Measurements from ENCODE around the gene SHB. TPM values are rescaled to one million over a fixed set of nuclear protein-coding genes. Genes with fewer than 3 reads are reported as not detected.

Gene SHB
- total RNA-seq, 2 donors from 2014 or later = 1.0 to 1.6 TPM

DNA sequence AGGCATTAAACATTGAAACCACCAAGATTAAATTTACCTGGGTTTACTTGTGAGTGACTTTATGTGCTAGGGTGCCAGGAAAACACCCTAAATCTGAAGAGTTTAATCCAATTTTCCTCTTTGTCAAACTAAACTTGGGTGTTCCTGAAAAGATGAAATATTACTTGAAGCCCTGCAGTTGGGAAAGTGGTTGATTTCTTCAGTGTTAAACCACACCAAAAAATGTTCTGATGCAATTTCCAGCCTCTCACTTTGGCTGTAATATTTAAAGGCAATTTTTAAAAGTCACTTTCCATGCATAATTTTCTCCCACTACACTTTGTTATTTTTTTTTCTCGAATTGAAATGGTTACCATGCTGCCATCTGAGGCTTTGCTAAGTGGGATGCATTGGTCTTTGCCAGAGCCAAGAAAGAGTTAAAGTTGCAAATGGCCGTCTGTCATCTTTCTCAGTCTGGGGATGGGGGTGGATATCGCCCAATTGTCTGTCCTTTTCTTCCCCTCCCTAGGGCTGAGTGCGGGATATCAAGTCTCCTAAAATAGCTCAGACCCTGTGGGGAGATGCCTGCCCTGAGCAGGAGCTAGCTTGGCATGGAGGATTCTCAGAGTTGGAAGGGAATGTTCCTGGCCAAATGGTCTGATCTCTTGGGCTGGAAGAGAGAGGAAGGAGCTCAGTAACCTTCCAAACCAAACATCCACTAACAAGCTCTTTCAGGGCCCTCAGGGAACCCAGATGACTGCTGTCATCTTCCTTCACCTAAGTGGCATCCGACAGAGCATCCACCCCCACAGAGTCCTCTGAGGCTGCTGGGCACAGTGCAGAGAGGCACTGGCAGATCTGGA, 13.6 kb upstream of the SHB start:
- no peaks in the 10 kb centered on the region for H3K9me3 Mint-ChIP-seq
- no peaks in the 10 kb centered on the region for H3K4me1 Mint-ChIP-seq (ENCODE audit: low read depth)
- no peak for DNase-seq
- H3K36me3 Mint-ChIP-seq (ENCODE audit: insufficient read depth in 2 of 2) = no peaks in the 10 kb centered on the region
- H3K27me3 Mint-ChIP-seq (ENCODE audit: low read depth) = peaks cover 18% of the 10 kb centered on the region
- no peak overlapping the region for H3K27ac Mint-ChIP-seq
- ATAC-seq (replicated peaks in 1 of 2) = no peak
- no peak overlapping the region for H3K4me3 Mint-ChIP-seq

DNA sequence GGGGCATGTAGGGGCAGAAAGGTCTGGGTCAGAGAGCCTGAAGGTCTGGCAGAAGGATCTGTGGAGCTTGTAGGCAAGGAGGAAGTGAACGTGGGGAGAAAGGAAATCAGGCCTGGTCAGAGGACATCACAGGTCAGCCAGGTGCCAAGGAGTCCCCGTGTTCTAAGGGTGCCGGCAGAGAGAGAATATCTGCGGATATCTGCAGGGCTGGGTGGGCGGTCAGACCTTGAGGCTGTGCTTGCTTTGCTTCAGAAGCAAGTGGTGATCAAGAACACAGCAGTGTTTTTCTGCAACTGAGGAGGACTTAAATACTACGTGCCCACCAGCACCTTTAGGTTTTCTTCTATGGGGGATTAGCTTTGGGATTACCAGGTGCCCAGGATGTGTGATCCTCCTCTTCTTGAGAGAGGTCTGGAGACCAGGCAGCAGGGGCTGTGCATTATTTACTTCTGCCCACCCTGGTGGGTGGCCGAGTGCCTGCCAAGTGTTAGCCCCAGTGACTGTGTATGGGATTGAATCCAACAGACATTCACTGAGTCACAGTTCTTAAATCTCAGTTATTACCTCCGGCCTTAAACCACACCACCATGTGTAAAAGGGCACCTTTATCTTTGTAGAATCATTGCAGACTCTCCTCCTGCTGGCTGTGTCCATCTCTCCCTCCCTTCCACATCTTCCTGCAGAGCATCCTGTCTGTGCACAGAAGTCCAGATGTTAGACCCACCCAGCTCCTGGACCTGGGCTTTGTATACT, 12.5 kb upstream of the SHB start:
- no peak overlapping the region for H3K4me3 Mint-ChIP-seq
- no peak for DNase-seq
- H3K36me3 Mint-ChIP-seq (ENCODE audit: insufficient read depth in 2 of 2) = no peaks in the 10 kb centered on the region
- H3K9me3 Mint-ChIP-seq = no peaks in the 10 kb centered on the region
- no peak for ATAC-seq (replicated peaks in 1 of 2)
- H3K27me3 Mint-ChIP-seq (ENCODE audit: low read depth) = peaks cover 29% of the 10 kb centered on the region
- H3K27ac Mint-ChIP-seq = no peak overlapping the region
- H3K4me1 Mint-ChIP-seq (ENCODE audit: low read depth) = no peaks in the 10 kb centered on the region

DNA sequence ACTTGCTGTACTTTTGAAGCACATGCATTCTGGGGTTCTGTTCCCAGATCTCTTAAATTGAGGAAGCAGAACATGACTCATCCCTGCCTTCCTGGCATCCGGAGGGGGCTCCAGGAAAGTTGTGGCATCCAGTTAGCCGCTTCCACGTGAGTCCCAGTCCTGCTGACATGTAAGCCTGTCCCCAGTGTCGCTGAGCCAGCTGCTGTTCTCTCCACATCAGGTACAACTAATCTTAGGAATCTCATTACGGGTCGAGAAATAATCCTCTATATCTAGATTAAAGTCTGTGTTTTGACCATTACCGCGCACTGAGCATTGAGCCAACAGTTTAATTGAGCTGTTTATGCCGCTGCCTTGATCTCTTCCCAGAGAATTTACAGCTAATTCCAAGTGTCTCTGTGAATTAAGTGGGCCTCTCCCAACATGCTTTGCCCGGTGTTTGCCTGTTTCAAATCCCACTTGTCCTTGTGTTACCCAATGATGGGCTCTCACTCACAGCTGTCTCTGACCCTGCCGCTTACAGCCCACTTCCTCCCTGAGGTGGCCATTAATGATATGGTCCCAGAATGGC, 10.5 kb upstream of the SHB start:
- Mint-ChIP-seq H3K27me3 (ENCODE audit: low read depth) (peaks cover 32% of the 10 kb centered on the region), H3K27ac (no peak overlapping the region)

DNA sequence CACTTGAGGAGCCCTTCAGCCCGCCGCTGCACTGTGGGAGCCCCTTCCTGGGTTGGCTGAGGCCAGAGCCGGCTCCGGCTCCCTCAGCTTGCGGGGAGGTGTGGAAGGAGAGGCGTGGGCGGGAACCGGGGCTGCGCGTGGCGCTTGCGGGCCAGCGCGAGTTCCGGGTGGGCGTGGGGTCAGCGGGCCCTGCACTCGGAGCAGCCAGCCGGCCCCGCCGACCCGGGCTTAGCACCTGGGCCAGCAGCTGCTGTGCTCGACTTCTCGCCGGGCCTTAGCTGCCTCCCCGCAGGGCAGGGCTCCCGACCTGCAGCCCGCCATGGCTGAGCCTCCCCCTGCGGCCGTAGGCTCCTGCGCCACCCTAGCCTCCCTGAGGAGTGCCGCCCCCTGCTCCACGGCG, 6.2 kb upstream of the SHB start:
- H3K9me3 Mint-ChIP-seq = peaks cover 0 to 2% of the 10 kb centered on the region in 2 donors
- H3K27ac Mint-ChIP-seq = no peak overlapping the region
- H3K4me3 Mint-ChIP-seq = no peak overlapping the region
- ATAC-seq (replicated peaks in 1 of 2) (no peak), DNase-seq (no peak)
- H3K36me3 Mint-ChIP-seq (ENCODE audit: insufficient read depth in 2 of 2) = no peaks in the 10 kb centered on the region
- peaks cover 32% of the 10 kb centered on the region for H3K27me3 Mint-ChIP-seq (ENCODE audit: low read depth)
- no peaks in the 10 kb centered on the region for H3K4me1 Mint-ChIP-seq (ENCODE audit: low read depth)

More for the DNA sequence above, 10.5 kb upstream of the SHB start:
- Mint-ChIP-seq H3K36me3 (ENCODE audit: insufficient read depth in 2 of 2) (no peaks in the 10 kb centered on the region), H3K4me3 (no peak overlapping the region), H3K4me1 (ENCODE audit: low read depth) (no peaks in the 10 kb centered on the region), H3K9me3 (peaks cover 0 to 2% of the 10 kb centered on the region in 2 donors)
- ATAC-seq (replicated peaks in 1 of 2) = no peak
- DNase-seq = no peak

DNA sequence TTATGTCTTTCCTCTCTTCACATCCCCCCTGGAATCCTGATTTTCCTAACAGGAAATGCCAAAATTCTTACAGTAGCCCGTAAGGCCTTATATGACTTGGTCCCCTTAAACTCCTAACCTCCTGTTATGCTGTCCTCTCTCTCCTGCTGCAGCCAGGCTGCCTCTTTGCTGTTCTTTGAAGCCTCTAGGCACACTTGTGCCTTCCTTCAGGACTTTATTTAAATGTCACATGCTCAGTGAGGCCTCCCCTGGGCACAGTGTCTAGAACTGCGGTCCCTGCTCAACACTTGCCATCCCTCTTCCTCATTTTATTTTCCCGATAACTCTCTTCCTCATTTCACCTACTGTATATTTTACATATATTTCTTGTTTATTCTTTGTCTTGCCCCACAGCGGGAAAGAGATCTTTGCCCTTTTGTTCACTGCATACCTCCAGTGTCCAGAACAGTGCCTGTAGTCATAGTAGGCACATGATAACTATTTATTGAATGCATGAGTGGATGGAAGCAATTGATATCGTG, 5.5 kb upstream of the SHB start:
- H3K36me3 Mint-ChIP-seq (ENCODE audit: insufficient read depth in 2 of 2) = no peaks in the 10 kb centered on the region

DNA sequence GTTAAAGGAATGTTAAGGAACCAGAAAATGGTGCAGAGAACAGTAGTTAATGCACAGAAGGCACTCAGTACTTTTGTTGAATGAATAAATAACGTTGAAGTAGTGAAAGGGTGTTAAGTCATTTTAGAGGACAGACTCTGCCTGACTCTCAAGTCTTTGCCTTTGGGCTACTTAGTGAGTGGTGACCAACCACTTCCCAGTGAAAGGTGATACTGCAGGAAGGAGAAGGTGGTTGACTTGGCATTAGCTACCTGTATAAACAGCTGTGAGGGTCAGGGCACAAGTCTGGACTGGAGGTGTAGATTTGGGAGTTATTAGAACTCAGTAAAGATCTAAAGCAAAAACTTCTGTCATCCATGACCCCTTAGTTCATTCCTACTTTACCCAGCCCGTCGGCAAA, 4.9 kb upstream of the SHB start:
- no peaks in the 10 kb centered on the region for H3K4me1 Mint-ChIP-seq (ENCODE audit: low read depth)
- DNase-seq (no peak), ATAC-seq (replicated peaks in 1 of 2) (no peak)
- H3K27ac Mint-ChIP-seq = no peak overlapping the region
- H3K9me3 Mint-ChIP-seq = peaks cover 0 to 2% of the 10 kb centered on the region in 2 donors
- no peak overlapping the region for H3K4me3 Mint-ChIP-seq
- peaks cover 20% of the 10 kb centered on the region for H3K27me3 Mint-ChIP-seq (ENCODE audit: low read depth)
- H3K36me3 Mint-ChIP-seq (ENCODE audit: insufficient read depth in 2 of 2) = no peaks in the 10 kb centered on the region

More for the DNA sequence above, 5.5 kb upstream of the SHB start:
- H3K4me1 Mint-ChIP-seq (ENCODE audit: low read depth) = no peaks in the 10 kb centered on the region
- peaks cover 26% of the 10 kb centered on the region for H3K27me3 Mint-ChIP-seq (ENCODE audit: low read depth)
- DNase-seq = no peak
- no peak for ATAC-seq (replicated peaks in 1 of 2)
- peaks cover 0 to 2% of the 10 kb centered on the region in 2 donors for H3K9me3 Mint-ChIP-seq
- H3K4me3 Mint-ChIP-seq = no peak overlapping the region
- H3K27ac Mint-ChIP-seq = no peak overlapping the region

DNA sequence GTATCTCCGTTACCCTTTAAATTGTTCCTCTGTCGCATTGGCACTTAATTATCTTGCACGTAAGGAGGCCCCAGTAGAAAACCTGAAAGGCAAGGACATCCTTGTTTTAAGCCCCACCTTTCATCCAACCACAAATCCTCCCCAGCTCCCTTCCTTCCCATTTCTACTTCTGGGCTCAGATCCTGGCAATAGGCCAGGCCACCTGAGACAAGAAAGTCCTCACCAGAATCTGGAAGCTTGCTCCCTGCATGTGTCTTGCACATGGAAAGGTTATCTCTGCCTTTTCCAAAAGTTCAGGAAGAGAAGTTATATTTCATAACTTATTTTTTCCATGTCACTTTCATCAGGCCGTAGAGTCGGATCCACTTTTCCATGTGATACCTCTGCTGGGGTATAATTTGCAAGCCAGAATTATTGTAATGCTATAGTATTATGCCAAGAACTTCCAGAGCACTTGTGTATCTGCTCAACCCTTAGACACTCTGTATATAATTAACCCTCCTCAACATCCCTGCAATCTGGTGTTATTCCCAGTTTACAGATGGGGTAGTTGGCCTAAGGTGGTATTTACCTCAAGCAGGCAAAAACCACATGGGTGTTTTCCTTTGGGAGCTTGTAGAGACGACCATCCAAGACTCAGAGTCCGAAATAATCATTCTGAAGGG, 2.6 kb upstream of the SHB start:
- ATAC-seq (replicated peaks in 1 of 2) (no peak), DNase-seq (no peak)
- peaks cover 11% of the 10 kb centered on the region for H3K4me1 Mint-ChIP-seq (ENCODE audit: low read depth)
- no peak overlapping the region for H3K27ac Mint-ChIP-seq
- H3K9me3 Mint-ChIP-seq = peaks cover 0 to 2% of the 10 kb centered on the region in 2 donors
- no peak overlapping the region for H3K4me3 Mint-ChIP-seq
- H3K36me3 Mint-ChIP-seq (ENCODE audit: insufficient read depth in 2 of 2) = no peaks in the 10 kb centered on the region
- peaks cover 15% of the 10 kb centered on the region for H3K27me3 Mint-ChIP-seq (ENCODE audit: low read depth)

DNA sequence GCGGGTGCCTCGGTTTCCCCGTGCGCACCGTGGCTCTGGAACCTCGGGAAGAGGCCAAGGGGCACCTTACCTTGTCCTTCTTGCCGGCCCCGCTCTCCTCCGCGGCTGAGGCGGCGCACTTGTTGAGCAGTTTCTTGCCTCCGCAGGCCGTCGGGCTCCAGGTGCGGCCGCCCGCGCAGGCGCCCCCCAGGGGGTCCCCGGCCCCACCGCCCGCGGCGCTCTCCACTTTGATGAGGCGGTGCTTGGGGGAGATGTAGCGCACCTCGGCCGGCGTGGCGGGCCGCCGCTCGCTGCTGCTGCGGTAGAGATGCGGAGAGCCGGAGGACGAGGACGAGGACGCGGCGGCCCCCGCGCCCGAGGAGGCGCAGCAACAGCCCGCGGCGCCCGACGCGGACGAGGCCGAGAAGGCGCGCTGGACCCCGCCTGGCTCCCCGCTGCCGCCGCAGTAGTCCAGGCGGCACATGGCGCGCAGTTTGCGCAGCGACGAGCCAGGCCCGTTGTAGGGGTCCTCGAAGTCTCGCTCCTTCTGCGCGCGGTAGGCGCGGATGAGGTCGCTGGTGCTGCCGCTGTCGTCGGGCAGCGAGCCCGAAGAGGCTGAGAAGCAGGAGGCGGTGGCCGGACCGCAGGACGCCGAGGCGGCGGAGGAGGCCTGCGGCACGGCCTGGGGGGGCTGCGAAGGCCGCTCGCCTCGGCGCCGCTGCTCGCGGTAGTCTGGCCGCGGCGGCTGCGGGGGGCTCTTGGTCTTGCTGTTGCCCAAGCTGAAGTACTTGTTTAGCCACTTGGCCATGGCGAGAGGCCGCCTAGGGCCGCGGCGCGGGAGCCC, 957 bp downstream of the SHB start:
- no peak overlapping the region for H3K27ac Mint-ChIP-seq
- H3K9me3 Mint-ChIP-seq = no peaks in the 10 kb centered on the region
- peak; percentile 24 to 27 for DNase-seq
- H3K27me3 Mint-ChIP-seq (ENCODE audit: low read depth) = peaks cover 21% of the 10 kb centered on the region
- peak in 1 of 2 donors; percentile 4 for ATAC-seq (replicated peaks in 1 of 2)
- H3K4me1 Mint-ChIP-seq (ENCODE audit: low read depth) = peaks cover 28% of the 10 kb centered on the region
- no peaks in the 10 kb centered on the region for H3K36me3 Mint-ChIP-seq (ENCODE audit: insufficient read depth in 2 of 2)
- H3K4me3 Mint-ChIP-seq = peak overlapping the region; percentile 80 to 92

DNA sequence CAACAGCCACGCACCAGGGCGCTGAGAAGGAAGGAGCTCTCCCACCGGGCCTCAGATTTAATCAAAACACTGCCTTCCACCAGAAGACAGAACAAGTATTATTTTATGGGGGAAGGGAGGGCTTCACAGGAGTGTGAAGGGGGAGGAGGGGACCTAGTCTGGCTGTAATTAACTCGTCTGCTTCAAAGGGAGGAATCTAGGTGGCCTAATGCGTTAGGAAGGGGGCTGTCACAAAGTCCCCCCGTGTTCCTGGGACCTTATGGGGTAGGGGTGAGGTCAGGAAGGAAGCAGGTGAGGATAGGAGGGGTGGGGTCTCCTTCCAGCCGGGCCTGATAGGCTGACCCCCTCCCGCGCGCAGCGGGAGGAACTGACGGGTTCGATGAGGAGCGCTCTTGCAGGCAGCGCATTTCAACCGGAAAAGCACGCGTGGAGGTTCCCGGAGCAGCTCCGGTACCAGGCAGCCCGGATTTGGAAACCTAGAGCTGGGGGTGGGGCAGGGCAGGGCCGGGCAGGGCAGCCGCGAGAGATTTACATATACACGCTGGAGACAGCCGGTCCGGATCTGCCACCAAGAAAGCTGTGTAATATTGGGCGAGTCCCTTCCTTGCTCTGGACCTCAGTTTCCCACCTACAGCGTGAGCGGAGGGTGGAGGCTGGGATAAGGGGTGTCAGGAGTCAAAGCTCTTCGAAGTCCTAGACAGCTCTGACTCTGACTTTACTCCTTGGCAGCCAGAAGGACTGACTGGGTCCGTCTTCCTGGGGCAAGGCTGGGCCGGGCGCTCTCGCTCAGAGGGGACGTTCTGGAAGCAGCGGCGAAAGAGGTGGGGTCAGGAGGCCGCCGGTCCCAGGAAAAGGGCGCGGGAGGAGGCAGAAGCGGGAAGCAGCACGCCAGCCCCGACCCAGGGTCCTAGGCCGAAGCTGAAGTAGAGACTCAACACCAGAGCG, 1.8 kb downstream of the SHB start:
- Mint-ChIP-seq H3K27ac (no peak overlapping the region), H3K27me3 (ENCODE audit: low read depth) (peaks cover 21% of the 10 kb centered on the region), H3K4me3 (peak overlapping the region; percentile 80 to 92), H3K4me1 (ENCODE audit: low read depth) (peaks cover 28% of the 10 kb centered on the region), H3K9me3 (no peaks in the 10 kb centered on the region), H3K36me3 (ENCODE audit: insufficient read depth in 2 of 2) (no peaks in the 10 kb centered on the region)
- DNase-seq (peak; percentile 16 to 23), ATAC-seq (replicated peaks in 1 of 2) (no peak)

DNA sequence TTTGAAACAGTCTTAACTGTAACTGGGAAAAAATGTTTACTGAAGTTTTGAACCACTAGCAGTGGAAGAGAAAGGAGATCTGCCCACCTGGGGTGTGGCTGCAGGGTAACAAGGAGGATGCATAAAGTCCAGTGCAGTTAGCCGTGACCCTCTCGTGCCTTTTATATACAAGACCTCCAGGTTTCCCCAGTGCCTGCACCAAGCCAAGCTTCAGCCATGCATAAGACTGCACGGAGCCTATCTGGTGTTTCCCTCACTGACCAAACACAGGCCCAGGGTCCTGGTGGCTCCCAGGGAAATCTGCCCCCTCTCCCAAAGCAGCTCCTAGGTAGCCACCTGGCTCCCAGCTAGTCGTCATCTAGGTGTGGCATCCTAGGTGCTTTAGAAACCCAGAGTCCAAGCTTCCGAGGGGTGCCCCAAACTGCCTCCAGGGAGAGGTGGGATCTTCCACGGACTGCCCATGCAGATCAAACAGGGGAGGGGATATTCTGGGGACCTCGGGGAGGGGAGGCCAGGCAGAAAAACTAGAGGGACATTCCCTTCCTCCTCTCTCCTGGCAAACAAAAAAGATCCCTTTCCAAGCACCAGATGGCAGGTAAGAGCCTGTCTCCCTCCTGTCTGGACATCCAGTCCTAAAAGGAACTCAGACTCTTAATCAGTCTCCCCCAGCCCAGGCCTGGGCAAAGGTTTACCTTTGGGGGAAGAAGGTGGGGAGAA, 2.7 kb downstream of the SHB start:
- DNase-seq (no peak), ATAC-seq (replicated peaks in 1 of 2) (no peak)
- H3K9me3 Mint-ChIP-seq = no peaks in the 10 kb centered on the region
- peak overlapping the region; percentile 80 to 92 for H3K4me3 Mint-ChIP-seq
- no peaks in the 10 kb centered on the region for H3K36me3 Mint-ChIP-seq (ENCODE audit: insufficient read depth in 2 of 2)
- peaks cover 28% of the 10 kb centered on the region for H3K4me1 Mint-ChIP-seq (ENCODE audit: low read depth)
- H3K27ac Mint-ChIP-seq = no peak overlapping the region
- peaks cover 21% of the 10 kb centered on the region for H3K27me3 Mint-ChIP-seq (ENCODE audit: low read depth)

All from activated T-cell treated with anti-CD3 and anti-CD28 coated beads, Interleukin-2, amount 50 U/mL, for 72 hours (primary cell).